NCI-H524 treated with DMSO at 0.1 percent for 48 hours (cell line): ENCODE results near the gene E2F2.
"Not testable (repeated sequence)": the region's sequence is repeated elsewhere in the genome, so short reads cannot be mapped to it uniquely, and the experiment has no call there.

Source experiments
- DNase-seq: peaks from one replicate; lab custom pipeline; 2025; lab: John Stamatoyannopoulos, UW

Gene E2F2

DNA sequence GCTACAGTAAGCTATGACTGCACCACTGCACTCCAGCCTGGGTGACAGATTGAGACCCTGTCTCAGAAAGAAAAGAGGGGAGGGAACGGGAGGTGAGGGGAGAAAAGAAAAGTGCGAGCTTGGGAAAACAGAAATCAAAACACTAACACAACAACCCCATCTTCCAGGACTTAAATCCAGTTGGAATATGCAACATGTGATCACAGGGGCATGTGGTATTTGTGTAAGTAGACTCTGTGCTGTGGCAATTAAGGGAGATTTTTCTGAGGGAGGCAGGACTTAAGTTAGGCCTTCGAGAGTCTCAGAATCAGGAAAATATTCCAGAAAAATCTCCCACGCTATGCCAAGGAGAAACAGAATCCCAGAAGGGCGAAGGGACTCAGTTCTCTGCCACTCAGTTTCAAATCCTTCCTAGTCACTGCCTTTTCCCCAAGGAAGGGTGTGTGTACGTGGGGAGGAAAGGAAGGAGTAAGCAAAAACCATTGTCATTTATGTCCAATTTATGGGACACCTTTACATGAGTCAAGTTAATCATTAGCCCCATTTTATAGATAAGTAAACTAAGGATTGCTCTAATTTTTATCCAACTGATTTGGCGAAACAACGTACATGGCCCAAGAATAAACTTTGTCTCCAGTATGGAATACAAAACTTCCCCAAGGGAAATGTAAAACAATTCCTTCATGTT, 16.0 kb upstream of the E2F2 start:
- DNase-seq, result no peak

DNA sequence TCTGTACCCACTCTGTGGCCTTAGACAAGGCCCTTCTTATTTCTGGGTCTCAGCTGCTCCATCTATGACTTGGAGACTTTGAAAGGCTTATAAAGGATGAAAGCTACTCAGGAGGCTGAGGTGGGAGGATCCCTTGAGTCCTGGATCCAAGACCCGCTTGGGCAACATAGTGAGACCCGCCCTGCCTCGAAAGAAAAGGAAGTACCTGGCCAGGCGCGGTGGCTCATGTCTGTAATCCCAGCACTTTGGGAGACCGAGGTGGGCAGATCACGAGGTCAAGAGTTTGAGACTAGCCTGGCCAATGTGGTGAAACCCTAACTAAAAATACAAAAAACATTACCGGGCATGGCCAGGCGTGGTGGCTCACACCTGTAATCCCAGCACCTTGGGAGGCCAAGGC, 14.8 kb upstream of the E2F2 start:
- no peak for DNase-seq

DNA sequence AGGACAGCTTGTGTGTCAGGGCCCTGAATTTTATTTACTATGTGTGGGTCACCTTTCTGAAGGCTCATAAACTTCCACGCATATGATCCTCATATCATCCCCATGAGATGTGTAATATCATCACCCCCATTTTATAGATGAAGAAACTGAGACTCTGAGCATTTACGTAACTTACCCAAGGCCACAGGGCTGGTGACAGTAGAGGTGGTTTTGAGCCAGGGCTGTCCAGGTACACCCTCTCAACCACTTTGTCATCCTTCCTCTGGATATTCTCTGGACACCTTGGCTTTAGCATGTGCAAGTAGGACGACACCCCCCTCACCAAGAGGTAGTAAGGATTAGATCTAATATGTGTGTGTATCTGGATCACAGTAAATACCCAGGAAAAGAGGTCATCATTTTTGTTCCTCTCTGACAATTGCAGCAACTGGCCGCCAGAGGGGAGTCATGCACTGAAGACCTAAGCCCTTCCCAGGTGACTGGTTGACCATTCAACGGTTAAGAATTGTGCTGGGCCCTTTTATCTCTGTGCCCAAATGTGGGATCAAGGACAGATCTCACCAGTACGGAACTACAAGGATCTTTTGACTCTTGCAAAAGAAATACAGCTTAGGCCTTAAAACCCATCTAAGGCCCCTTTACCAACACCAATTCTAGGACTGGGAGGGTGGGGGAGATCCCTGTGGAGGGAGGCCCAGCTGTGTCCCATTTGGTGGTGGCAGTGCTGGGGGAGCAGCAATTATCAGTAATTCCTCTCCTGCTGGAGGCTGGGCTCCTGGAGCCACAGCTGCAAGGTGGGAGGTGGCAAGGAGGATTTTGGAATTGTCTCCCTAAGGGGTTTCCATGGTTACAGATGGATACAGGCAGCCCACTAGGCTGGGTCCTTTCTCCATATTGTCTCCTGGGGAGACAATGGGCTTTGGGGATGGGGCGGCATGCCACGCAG, 13.7 kb upstream of the E2F2 start:
- DNase-seq, result peak; percentile 28

DNA sequence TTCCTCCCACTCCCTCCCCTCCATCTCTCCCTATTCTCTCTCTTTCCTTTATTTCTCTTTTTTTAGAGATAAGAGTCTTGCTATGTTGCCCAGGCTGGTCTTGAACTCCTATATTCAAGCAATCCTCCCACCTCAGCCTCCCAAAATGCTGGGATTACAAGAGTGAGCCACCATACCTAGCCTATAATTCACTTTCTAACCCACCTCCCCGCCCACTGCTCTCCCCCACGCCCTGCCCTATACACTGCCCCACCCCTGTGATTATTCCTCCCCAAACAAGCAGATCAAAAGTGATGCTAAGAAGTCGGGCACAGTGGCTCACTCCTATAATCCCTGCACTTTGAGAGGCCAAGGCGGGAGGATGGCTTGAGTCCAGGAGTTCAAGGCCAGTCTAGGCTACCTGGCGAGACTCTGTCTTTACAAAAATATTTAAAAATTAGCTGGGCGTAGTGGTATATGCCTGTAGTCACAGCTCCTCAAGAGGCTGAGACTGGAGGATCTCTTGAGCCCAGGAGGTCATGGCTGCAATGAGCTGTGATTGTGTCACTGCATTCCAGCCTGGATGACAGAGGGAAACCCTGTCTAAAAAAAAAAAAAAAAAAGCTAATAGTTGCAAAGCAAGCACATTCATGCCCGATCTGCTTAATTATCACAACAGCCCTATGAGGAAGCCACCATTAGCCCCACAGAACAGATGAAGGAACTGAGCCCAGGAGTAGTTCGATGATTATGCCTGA, 12.8 kb upstream of the E2F2 start:
- no peak for DNase-seq

DNA sequence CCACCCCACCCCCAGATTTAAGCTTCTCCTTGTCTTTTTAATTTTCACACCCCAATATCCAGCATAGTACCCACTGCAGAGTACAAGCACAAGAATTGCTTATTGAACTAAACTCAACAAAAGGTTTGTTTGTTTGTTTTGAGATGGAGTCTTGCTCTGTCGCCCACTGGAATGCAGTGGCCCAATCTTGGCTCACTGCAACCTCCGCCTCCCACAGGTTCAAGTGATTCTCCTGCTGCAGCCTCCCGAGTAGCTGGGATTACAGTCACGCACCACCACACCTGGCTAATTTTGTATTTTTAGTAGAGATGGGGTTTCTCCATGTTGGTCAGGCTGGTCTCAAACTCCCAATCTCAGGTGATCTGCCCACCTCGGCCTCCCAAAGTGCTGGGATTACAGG, 11.9 kb upstream of the E2F2 start:
- DNase-seq, result not testable (repeated sequence)

DNA sequence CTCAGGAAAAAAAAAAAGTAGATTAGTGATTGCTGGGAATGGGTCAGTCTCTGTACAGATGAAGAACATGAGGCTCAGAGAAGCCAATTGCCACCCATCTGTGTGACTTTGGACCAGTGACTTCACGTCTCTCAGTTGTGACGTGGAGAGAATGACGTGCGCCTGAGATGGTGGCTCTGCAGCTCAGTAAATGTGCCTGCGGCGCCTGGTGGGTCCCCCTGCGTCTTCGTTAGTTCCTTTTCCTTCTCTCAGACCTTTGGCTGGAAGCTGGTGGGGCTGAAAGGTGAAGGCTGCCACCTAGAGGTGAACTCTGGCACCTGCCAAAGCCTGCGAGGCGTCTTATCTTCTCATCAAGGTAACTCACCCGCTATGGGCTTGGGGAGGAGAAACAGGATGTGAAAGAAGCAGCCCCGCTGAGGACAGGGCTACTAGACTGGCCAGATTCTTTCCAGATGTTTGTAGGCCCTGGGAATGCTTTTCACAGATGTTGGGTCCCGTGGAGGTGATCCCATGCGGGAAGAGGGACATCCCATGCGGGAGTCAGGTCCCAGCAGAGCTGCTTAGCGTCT, 8.7 kb upstream of the E2F2 start:
- DNase-seq, result peak; percentile 65

DNA sequence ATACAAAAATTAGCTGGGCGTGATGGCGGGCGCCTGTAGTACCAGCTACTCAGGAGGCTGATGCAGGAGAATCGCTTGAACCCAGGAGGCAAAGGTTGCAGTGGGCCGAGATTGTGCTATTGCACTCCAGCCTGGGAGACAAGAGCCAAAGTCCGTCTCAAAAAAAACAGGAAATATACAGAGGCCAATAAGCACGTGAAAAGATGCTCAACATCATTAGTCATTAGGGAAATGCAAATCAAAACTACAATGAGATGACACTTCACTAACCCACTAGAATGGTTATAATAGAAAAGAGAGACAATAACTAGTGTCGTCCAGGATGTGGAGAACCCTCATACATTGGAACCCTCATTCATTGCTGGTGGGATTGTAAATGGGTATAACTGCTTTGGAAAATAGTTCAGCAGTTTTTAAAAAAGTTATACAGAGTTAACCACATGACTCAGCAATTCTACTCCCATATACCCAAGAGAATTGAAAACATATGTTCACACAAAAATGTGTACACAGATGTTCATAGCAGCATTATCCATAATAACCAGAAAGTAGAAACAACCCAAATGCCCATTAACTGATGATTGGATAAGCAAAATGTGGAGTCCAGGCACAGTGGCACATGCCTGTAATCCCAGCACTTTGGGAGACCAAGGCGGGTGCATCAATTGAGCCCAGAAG, 6.4 kb upstream of the E2F2 start:
- DNase-seq, result no peak

DNA sequence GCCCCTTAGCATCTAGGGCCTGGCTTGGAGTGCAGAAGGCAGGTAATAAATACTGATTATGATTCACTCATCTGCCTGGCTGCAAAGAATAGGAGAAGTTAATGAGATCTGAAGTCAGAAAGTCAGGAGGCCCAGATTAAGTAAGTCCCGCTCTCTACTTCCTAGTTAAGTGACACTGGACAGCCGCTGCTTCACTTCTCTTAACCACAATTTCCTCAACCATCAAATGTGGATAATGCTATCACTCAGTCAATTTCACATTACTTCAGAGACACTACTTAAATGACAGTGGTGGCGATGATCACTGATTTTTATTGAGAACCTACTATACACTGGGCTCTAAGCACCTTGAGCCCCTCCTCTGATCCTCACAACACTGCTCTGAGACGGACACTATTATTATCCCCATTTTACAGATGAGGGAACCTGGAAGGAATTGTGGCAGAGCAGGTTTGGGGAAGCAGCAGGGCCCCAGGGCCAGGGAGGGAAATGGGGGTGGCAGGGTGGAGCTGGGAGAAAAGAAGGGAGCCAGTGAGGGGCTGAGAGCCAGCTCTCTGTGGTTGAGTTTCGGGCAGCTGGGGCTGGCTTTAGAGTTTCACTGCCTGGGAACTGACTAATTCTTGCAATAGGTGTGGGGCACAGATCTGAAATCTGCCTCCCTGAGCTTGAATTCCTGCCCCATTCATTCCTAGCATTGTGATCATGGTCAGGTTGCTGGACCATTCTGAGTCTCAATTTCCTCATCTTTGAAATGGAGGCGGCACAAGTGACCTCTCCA, 2.4 kb upstream of the E2F2 start:
- no peak for DNase-seq

DNA sequence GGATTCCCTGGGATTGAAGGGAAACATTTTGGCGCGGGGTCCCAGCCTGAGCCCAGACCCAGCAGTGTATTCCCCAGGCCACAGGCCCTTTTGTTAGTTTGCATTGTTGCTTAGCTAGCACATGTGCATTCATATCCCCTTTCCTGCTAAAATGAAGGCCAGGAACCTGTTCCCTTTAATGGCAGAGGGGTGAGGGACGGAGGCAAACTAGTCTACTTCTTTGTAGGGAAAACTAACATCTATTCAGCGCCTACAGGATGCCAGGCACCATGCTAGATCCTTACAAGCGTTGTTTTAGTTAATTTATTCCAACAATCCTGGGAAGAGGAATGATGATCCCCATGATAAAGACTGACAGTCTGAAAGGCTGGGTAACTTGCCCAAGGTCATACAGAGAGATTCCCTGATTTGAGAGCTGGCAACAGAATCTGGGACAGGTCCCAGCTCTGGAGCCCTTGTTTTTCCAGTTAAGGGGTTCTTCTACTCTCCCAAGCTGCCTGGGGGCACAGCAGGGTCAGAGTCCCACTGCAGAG, 595 bp upstream of the E2F2 start:
- DNase-seq, result no peak

DNA sequence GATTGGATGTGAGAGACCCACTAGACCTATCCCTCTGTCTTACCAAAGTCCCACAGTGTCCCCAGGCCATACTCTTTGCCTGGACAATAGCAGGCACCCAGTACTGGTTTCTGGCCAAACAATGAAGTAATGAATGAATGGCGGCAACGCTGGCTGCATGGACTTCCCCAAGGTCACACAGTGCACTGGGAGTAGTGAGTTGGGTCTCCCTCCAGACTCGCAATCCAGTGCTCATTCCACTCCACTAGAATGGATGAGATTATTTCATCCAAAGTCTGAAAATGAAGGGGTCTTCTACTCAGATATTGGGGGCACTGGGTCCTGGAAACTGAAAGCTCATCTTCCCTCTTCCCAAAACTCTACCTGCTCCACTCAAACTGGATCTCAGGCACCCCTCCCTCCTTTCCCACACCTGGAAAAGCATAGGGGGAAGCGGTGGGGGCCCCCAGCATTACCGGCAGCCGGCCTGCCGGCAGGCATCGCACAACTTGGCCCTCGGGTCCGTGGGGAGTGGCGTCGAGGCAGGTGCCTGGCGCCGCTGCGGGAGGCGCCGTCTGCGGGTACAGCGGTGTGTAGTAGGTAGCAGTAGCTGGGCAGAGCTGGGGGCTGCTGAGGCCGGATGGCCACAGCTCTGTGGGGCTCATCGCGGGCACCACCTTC, 816 bp downstream of the E2F2 start:
- no peak for DNase-seq

DNA sequence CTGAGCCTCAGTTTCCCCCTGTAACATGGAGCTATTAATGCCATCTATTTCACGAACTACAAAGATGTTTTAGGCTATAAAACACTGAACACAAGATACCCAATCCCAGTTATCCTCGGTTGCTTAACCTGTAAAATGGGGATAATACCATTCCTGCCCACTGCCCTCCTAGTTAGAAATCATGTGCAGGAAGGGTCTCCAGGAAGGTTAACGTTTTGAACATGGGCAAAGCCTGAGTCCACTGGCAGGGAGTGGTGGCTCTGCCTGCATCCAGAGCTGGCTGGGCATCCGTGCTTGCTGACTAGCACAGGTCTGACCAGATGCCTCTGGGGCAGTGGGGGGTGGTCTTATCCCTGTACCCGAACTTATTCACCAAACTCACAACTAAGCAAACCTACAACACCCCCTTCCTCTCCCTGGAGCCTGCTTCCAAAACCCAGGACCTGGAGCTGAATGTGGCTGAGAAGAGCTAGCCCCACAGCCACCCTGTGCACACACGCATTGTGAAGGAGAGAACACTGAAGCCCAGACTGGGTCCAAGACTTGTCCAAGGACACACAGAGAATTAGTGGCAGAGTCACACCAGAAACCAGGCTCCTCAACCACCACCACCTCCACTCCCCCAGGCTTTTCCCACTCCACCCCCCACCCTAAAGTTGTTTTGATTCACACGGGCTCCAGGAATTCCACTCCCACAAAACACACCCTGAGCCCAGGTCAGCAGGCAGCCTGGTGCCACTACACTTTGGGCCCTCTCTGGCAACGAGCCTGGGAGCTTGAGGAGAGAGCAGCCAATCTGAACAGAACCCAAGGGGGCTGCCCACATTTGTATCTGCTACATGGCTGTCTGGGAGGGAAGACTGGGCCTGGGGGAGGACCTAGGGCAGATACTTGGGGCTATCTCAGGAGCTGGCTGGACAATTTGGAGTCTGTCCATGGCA, 1.6 kb downstream of the E2F2 start:
- DNase-seq, result no peak

DNA sequence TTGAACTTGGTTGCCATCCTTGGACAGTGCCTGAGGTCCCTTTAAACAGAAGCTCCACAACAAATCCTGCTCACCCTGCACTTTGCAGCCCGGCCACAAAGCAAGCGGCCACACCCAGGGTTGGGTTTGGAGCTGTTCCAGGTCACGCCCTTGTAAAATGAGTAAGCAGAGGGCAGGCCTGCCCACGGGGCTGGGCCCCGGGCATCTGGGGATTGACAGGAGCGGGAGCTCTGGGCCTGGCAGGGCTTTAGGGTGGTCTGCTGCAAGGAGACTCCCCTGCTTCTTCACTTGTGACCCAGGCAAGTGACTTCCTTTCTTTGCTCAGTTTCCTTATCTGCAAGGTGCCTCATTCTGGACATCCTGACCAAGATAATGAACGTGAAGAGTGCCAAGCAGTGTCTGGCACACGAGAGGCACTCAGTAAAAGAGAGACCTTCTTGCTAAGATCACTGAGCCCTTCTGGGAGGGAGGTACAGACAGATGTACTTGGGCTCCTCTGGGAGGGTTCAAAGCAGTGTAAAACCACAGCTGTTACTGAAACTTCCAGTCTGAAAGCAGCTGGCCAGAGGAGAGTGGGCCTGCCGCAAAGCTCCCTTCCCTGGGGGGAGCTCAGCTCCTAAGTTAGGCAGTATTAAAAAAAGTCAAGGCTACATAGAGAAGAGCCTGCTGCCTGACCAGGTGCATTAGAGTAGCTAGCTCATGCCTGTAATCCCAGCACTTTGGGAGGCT, 2.6 kb downstream of the E2F2 start:
- peak; percentile 60 for DNase-seq

DNA sequence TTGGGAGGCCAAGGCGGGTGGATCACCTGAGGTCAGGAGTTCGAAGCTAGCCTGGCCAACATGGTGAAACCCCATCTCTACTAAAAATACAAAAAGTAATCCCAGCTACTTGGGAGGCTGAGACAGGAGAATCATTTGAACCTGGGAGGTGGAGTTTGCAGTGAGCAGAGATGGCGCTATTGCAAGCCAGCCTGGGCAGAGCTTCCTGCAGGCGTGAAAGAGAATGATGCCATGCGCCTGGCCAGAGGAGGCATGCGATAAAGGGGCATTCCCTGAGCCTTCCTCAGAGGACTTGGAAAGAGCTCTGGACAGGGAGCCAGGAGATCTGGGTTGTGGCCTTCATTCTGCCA, 3.2 kb downstream of the E2F2 start:
- no peak for DNase-seq

DNA sequence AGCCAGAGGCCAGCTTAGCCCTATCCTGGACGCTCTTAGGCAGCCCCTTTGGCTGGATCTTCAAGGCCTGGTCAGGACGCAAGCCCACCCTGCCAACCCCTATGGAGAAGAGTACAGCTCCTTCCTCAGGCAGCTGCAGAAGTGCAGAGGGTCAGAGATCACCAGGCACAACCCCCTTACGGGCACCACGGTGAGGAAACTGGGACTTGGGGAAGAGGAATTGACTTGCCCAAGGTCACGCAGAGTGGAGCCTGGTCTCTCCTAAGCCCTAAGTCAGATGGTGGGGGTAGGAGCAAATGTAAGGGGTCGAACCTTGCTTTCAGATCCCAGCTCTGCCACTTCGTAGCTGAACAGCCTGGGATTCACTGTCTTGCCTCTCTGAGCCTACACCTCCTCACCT, 3.7 kb downstream of the E2F2 start:
- no peak for DNase-seq

DNA sequence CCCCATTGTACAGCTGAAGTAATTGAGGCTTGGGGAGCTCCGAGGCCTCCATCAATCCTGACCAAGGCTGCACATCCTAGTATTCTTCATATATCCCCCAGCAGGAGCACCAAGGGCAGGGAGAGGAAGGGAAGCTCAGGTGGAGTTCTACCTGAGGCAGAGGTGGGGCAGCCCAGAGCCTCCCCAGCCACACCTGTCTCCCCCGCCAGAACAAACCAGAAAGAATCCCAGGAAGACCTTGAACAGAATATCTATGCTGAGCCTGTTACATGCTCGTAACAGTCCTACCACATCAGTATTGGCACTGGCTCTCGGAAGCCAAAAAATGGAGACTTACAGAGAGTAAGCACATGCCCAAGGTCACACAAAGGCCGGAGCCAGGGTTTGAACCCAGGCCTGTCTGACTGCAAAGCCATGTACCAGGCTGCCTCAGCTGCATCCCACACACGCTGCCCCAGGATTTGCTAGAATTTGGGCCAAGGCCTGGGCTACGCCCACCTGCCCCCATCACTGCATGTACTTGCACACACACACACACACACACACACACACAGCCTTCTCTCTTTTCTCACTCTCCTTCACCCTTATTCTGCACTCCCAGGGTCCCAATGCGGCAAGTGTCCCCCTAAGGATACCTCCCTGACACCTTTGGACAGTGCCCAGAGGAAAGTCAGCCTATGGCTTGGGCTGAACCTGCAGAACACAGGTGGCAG, 4.5 kb downstream of the E2F2 start:
- no peak for DNase-seq

DNA sequence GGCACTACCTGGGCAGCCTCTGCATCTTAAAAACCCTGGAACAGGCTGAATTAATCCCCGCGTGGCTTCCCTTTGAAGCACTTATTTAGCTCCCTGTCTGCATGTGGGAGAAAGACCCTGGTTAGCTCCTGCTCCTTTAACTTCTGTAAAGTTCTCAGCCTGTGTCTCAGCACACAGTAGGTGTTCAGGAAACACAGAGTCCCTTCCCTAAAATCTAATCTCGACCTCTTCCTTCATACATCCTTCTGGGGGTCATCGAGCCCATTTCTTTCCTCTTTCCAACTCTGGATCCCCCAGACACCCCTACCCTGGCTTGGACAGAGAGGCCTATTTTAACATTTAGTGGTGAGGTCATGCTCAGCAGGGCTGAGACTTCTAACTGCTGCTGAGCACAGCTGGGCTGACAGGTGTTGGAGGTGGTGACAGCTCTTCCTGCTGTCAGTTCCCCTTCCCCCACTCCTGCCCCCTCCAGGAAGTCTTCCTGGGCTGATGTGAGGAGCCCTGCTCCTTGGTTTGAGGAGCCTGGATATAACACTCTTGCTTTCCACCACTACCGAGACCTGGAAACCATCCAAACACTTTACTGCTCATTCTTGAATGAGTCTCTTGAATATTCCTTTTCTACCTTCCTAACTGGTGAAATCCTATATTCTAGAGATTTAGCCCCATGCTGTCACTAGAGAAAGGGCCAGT, 5.3 kb downstream of the E2F2 start:
- no peak for DNase-seq

DNA sequence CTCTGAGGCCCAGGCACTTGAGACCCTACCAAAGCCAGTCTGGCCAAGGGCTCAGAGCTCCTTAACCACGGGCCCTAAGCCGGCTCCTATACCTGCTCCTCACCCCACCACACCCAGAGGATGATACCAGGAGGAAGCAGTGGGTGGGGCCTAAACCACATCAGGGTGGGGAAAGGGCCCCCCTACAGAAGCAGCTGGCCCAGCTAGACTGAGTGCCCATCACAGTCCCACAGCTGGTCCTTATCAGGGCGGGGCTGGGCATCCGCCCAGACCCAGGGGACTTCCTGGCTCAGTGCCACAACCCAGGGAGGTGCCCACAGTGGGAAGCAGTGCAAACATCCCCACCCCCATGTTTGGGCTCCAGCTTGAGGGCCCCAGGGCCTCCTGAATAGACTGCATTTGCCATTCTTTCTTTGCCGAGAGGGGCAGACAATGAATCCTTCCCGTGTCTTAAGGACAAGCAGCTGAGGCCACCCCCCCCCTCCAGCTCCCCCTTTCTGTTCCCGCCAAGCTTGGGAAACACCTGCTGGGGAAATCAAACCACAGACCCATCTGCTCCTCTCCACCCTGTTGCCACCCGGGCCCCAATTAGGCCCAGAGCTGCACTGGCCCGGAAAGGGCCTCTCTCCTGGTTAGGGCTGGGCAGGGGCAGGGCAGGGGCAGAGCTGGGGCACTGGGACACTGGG, 6.2 kb downstream of the E2F2 start:
- peak; percentile 59 for DNase-seq
